Adrenal gland (tissue), 5 donors: Measurements from ENCODE around the gene CNST.

Source experiments
- CTCF ChIP-seq, 6 experiments: fragments of 450-650 bp in 4 of 6; fragments of 200-600 bp in 2 of 6; sonication (generic) in 1 of 6; IDR thresholded peaks; 1 replicate in 5 of 6; 2 replicates in 1 of 6; pipeline versions ENCODE4 v1.5.1 to v1.8.0; 2016 to 2021; ENCODE audit warnings: antibody characterized with exemption in 6 of 6, mild to moderate bottlenecking in 2 of 6, moderate library complexity in 1 of 6
- POLR2A ChIP-seq, 2 donors: fragments of 450-650 bp; IDR thresholded peaks; one replicate each; pipeline ENCODE4 v1.6.1; 2017; ENCODE audit warnings: antibody characterized with exemption in 2 of 2, mild to moderate bottlenecking in 2 of 2, moderate library complexity in 1 of 2
- donor health status: DM: no; HTN: no; CAD: no.

DNA sequence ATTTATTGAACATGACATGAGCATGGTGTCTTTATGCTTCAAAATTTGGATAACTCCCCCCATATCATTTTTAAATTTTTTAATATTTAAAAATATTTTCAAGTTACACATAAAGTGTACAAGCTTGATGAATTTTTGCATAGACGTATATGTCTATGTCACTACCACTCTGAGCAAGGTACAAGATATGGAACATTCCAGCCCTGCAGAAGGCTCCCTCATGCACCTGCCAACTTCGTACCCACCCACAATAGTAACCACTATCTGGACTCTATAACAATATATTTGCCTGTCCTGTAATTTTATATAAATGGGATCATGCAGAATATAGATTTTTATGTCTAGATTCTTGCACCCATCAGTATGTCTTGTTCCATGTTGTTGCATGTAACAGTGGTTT lies 74.5 kb downstream of the CNST start:
- TF ChIP-seq CTCF (IDR thresholded peaks at IDR 0.05) = no peak
- no peak for TF ChIP-seq POLR2A (IDR thresholded peaks at IDR 0.05)
